GM21529 (cell line): Measurements from ENCODE around the gene IER5.

Source experiments
- ATAC-seq: cut with Tn5 transposase; IDR thresholded peaks from one replicate; pipeline ENCODE4 v1.9.1; 2021; ENCODE audit not compliant: unreplicated experiment

The IER5 gene

GRCh38 chr1:181095763-181096184 lies 7.3 kb downstream of the IER5 start:
- no peak for ATAC-seq

GRCh38 chr1:181097242-181097641 lies 8.7 kb downstream of the IER5 start:
- ATAC-seq: no peak

GRCh38 chr1:181099152-181100014 lies 10.9 kb downstream of the IER5 start:
- ATAC-seq: peak; percentile 69

- ATAC-seq: no peak
Observed at GRCh38 chr1:181100015-181100905, 11.8 kb downstream of the IER5 start.

- no peak for ATAC-seq
Observed at GRCh38 chr1:181100934-181101333, 12.4 kb downstream of the IER5 start.

GRCh38 chr1:181101581-181102226 lies 13.2 kb downstream of the IER5 start:
- ATAC-seq: no peak

- ATAC-seq: no peak
Observed at GRCh38 chr1:181102841-181103240, 14.3 kb downstream of the IER5 start.

GRCh38 chr1:181103399-181103798 lies 14.9 kb downstream of the IER5 start:
- ATAC-seq: no peak

GRCh38 chr1:181104042-181104789 lies 15.7 kb downstream of the IER5 start:
- no peak for ATAC-seq

GRCh38 chr1:181104790-181105133 lies 16.3 kb downstream of the IER5 start:
- peak; percentile 11 for ATAC-seq

GRCh38 chr1:181105134-181106021 lies 16.9 kb downstream of the IER5 start:
- peak; percentile 80 for ATAC-seq

GRCh38 chr1:181106022-181106312 lies 17.5 kb downstream of the IER5 start:
- no peak for ATAC-seq

- ATAC-seq: no peak
Observed at GRCh38 chr1:181106479-181106878, 18.0 kb downstream of the IER5 start.

- ATAC-seq: no peak
Observed at GRCh38 chr1:181107711-181108110, 19.2 kb downstream of the IER5 start.

- ATAC-seq: no peak
Observed at GRCh38 chr1:181108304-181108867, 19.9 kb downstream of the IER5 start.

- no peak for ATAC-seq
Observed at GRCh38 chr1:181110013-181110412, 21.5 kb downstream of the IER5 start.

- no peak for ATAC-seq
Observed at GRCh38 chr1:181111559-181111958, 23.1 kb downstream of the IER5 start.

GRCh38 chr1:181112071-181112929 lies 23.8 kb downstream of the IER5 start:
- ATAC-seq: no peak
